Kidney glomerular epithelial cell (primary cell): ENCODE measurements around the gene ELF4.
"Not testable (repeated sequence)": the region's sequence is repeated elsewhere in the genome, so short reads cannot be mapped to it uniquely, and the experiment has no call there.

Source experiments
- DNase-seq: peaks from one replicate; lab custom pipeline; 2025; lab: John Stamatoyannopoulos, UW

ELF4 gene

GRCh38 chrX:130110379-130111219 is at the start of gene ELF4:
TSS of gene ELF4 (minus strand) at chrX:130110497. CDS start at chrX:130081330, 29,167 bp downstream.
- peak; percentile 8 for DNase-seq

- DNase-seq, result no peak
Observed at GRCh38 chrX:130159776-130160175, 49.5 kb upstream of the ELF4 start.

GRCh38 chrX:130158311-130158710 is 48.0 kb upstream of the ELF4 start:
- no peak for DNase-seq

GRCh38 chrX:130155564-130155963 is 45.3 kb upstream of the ELF4 start:
- no peak for DNase-seq

GRCh38 chrX:130147631-130148030 is 37.3 kb upstream of the ELF4 start:
- DNase-seq, result no peak

- DNase-seq, result no peak
Observed at GRCh38 chrX:130145123-130145522, 34.8 kb upstream of the ELF4 start.

- DNase-seq, result no peak
Observed at GRCh38 chrX:130144509-130144908, 34.2 kb upstream of the ELF4 start.

- DNase-seq, result no peak
Observed at GRCh38 chrX:130139474-130140201, 29.3 kb upstream of the ELF4 start.

GRCh38 chrX:130136961-130137360 is 26.7 kb upstream of the ELF4 start:
- peak; percentile 23 for DNase-seq

- DNase-seq, result no peak
Observed at GRCh38 chrX:130136496-130136895, 26.2 kb upstream of the ELF4 start.

GRCh38 chrX:130130990-130131389 is 20.7 kb upstream of the ELF4 start:
- DNase-seq, result no peak

- DNase-seq, result no peak
Observed at GRCh38 chrX:130125091-130125874, 15.0 kb upstream of the ELF4 start.

- no peak for DNase-seq
Observed at GRCh38 chrX:130124577-130124976, 14.3 kb upstream of the ELF4 start.

- DNase-seq, result no peak
Observed at GRCh38 chrX:130121505-130121800, 11.2 kb upstream of the ELF4 start.

GRCh38 chrX:130120746-130121504 is 10.6 kb upstream of the ELF4 start:
- peak; percentile 18 for DNase-seq

- no peak for DNase-seq
Observed at GRCh38 chrX:130120321-130120731, 10.0 kb upstream of the ELF4 start.

GRCh38 chrX:130119312-130119898 is 9.1 kb upstream of the ELF4 start:
- no peak for DNase-seq

GRCh38 chrX:130118441-130119311 is 8.4 kb upstream of the ELF4 start:
- DNase-seq, result peak; percentile 22

GRCh38 chrX:130117166-130117565 is 6.9 kb upstream of the ELF4 start:
- no peak for DNase-seq

GRCh38 chrX:130115119-130115885 is 5.0 kb upstream of the ELF4 start:
- DNase-seq, result not testable (repeated sequence)
